ENCODE measurements around the gene ACSS2. TPM values are rescaled to one million over a fixed set of nuclear protein-coding genes. Genes with fewer than 3 reads are reported as not detected.
A peak's percentile ranks its signal among the peaks of the same experiment; 100 is the strongest.

ACSS2 gene
- total RNA-seq, 1 donor from 2014 or later, result 131 TPM

DNA sequence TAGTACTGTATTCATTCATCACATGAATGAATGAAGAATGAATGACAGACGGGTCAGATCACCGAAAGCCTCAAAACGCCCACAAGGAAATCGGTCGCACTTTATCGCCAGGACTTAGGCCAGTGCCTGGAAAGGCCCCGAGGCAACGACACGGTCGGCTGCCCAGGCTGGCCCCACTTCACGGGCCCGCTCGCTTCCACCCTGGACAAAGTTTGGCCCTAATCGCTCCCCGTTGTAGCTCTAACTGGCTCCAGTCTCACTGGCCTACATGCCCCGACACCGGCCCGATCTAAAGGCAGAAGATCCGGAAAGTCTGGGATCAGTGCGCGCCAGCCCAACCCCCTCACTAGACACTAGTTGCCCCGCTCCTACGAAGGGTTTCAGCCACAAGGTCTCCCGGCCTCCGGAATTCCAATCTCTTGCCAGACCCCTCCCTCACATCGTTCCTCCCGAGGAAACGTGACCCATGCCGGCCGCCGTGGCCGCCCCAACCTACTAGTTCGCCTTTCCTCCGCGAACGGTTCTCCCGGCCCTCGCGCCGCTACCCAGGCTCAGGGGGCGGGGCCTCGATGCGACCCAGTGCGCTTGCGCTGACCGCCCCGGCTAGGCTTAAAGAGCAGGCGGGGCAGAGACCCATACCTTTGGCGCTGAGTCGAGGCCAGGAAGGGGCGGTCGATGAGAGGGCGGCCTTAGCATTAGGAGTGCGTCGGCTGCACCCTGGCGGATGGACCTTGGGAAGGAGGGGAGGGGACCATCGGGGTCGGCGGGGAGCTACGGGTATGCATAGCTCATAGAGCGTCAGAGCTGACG lies 79.0 kb downstream of the ACSS2 start, which contains the start of the genes GSS and MYH7B:
TSS of gene GSS (minus strand) at position 576 of the 810 bp plus-strand sequence. CDS start 3,954 bp downstream, outside the sequence.
TSS of gene MYH7B (plus strand) at position 638 of the 810 bp plus-strand sequence. CDS start 22,138 bp downstream, outside the sequence.
- Histone ChIP-seq H3K27me3 (ENCODE audit: low read depth) (no peaks in the 10 kb centered on the region), H3K27ac (peak within 1 kb of the TSS; percentile 88), H3K9me3 (no peaks in the 10 kb centered on the region), H3K4me3 (peak within 1 kb of the TSS; percentile 84), H3K36me3 (peaks cover 13% of the 10 kb centered on the region), H3K4me1 (peaks cover 14% of the 10 kb centered on the region)
- TF ChIP-seq CTCF (IDR thresholded peaks at IDR 0.05), result no peak
- peak; percentile 99 for ATAC-seq
- intact Hi-C loops (cut with DNase I), result no loop called here
- DNase-seq, result peak; percentile 98

DNA sequence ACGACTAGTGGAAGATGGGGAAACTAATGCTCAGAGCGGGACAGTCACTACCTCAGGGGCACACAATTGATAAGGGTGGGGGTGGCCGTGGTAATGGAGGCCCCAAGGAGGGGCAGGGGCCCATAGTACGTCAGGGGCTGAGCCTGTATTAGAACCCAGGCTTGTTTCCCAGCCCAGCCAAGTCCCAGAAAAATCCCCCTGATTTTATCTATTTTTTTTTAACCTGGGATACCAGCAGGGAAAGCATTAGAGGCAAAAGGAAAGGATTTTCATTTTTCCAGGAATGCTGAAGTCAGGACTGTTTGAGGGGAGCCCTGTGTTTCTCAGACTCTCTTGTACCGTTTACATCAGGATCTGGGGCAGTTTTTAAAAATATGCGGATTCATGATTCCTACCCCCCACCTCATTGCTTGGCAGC lies 79.6 kb downstream of the ACSS2 start:
- no peak for ATAC-seq
- TF ChIP-seq CTCF (IDR thresholded peaks at IDR 0.05), result peak; percentile 51
- peak overlapping the region; percentile 88 for H3K27ac ChIP-seq
- intact Hi-C loops (cut with DNase I), result no loop called here
- H3K36me3 ChIP-seq, result peaks cover 6% of the 10 kb centered on the region
- H3K4me3 ChIP-seq, result peak overlapping the region; percentile 84
- DNase-seq, result no peak
- H3K4me1 ChIP-seq, result peaks cover 14% of the 10 kb centered on the region
- H3K27me3 ChIP-seq (ENCODE audit: low read depth), result no peaks in the 10 kb centered on the region
- no peaks in the 10 kb centered on the region for H3K9me3 ChIP-seq

DNA sequence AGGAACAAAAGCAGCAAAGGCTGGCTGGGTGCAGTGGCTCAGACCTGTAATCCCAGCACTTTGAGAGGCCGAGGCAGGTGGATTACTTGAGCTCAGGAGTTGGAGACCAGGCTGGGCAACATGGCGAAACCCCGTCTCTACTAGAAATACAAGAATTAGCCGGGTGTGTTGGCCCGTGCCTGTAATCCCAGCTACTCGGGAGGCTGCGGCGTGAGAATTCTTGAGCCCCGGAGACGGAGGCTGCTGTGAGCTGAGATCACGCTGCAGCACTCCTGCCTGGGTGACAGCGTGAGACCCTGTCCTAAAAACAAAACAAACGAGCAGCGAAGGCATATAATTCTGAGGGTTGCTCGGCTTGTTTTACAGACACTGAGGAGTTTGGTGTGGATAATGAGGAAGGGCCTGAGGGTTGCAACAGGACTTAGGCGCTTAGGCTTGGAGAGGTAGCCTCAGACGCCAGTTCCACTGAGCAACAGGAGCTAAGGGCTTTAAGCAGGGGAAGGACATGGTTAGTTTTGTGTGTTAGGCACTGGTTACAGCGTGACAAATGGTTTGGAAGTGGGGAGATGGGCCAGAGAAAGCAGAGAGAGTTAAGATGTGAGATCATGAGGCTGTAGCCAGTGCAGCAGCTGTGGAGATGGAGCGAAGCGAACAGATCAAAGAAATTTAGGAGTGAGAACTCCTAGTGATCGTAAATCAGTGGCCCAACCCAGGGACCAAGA lies 80.5 kb downstream of the ACSS2 start:
- no peak for DNase-seq

DNA sequence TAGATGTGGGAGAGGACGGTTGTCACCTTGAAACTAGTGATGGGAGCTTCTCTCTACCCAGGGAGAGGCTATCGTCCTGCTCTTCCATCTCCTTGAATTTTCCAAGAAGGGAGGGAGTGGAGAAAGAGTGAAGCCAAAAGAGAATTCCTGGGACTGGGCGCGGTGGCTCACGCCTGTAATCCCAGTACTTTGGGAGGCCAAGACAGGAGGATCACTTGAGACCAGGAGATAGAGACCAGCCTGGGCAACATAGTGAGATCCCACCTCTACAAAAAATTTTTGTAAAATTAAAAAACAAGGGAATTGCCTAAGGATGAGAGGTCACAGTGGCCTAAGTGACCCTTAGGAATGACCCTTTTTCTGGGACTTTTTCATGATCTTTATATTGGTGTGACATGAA lies 88.1 kb downstream of the ACSS2 start:
- Histone ChIP-seq H3K27me3 (ENCODE audit: low read depth) (no peaks in the 10 kb centered on the region), H3K4me1 (no peaks in the 10 kb centered on the region), H3K27ac (no peak overlapping the region), H3K4me3 (no peak overlapping the region), H3K36me3 (no peaks in the 10 kb centered on the region), H3K9me3 (no peaks in the 10 kb centered on the region)
- no peak for DNase-seq
- no peak for ATAC-seq
- intact Hi-C loops (cut with DNase I), result no loop called here
- no peak for TF ChIP-seq CTCF (IDR thresholded peaks at IDR 0.05)

More for the DNA sequence above, 80.5 kb downstream of the ACSS2 start:
- Histone ChIP-seq H3K9me3 (no peaks in the 10 kb centered on the region), H3K27me3 (ENCODE audit: low read depth) (no peaks in the 10 kb centered on the region), H3K36me3 (no peaks in the 10 kb centered on the region), H3K4me1 (peaks cover 14% of the 10 kb centered on the region), H3K4me3 (no peak overlapping the region), H3K27ac (no peak overlapping the region)
- intact Hi-C loops (cut with DNase I), result no loop called here
- ATAC-seq, result no peak
- TF ChIP-seq CTCF (IDR thresholded peaks at IDR 0.05), result no peak

GRCh38 chr20:34965051-34965450 lies 88.6 kb downstream of the ACSS2 start:
- no peaks in the 10 kb centered on the region for H3K27me3 ChIP-seq (ENCODE audit: low read depth)
- no peak for ATAC-seq
- no peak overlapping the region for H3K4me3 ChIP-seq
- no peaks in the 10 kb centered on the region for H3K9me3 ChIP-seq
- H3K4me1 ChIP-seq, result no peaks in the 10 kb centered on the region
- no peak for DNase-seq
- no peak overlapping the region for H3K27ac ChIP-seq
- H3K36me3 ChIP-seq, result no peaks in the 10 kb centered on the region
- intact Hi-C loops (cut with DNase I), result no loop called here
- no peak for TF ChIP-seq CTCF (IDR thresholded peaks at IDR 0.05)
